GM19395 (cell line): Measurements from ENCODE around the gene CHID1.

Source experiments
- ATAC-seq: cut with Tn5 transposase; IDR thresholded peaks from one replicate; pipeline ENCODE4 v1.9.1; 2021; ENCODE audit warnings: mild to moderate bottlenecking, moderate library complexity; ENCODE audit not compliant: unreplicated experiment

Gene CHID1

DNA sequence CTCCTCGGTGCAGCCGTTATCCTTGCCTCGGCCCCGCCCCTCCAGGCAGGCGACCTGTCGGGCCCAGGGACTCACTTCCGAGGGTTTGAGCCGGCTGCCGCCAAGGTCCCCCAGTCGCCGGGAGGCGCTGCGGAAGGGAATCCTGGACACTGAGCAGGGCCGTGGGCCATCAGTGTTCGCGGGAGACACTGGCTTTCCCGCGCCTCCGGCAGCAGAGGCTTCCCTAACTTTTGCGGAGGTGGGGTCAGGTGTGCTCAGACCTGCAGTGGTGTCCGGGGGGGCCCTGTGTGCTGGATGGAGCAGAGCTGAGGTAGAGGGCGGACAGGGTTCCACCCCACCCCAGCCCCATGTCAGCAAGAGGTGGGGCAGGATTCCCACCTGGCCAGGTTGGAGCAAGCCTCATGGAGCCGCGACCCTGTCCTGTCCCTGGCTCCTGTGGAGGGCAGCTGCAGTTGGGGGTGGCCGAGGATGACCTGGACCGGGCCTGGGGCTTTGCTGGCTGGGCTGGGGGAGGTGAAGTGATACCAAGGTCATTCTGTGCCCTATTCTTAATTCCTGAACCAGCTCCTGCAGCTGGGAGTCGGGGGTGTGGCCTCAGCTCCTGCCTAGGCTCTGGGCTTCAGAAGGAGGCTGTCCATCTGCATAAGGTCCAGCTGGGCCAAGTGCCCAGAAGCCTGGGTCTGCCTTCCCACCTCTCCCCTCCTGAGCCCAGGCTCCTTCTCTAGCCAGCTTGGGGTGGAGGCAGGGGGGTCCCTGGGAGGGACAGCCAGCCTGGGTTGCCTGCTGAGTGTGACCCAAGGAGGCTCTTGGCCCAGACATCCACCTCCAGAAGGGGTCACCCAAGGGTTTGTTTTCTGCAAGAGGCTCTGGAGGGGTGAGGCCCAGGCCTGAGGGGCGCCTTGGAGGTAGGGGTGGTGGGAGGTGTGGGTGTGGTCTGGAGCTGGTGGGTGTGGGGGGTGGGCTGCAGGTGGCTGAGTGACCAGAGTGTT, 59.5 kb downstream of the CHID1 start:
- no peak for ATAC-seq

DNA sequence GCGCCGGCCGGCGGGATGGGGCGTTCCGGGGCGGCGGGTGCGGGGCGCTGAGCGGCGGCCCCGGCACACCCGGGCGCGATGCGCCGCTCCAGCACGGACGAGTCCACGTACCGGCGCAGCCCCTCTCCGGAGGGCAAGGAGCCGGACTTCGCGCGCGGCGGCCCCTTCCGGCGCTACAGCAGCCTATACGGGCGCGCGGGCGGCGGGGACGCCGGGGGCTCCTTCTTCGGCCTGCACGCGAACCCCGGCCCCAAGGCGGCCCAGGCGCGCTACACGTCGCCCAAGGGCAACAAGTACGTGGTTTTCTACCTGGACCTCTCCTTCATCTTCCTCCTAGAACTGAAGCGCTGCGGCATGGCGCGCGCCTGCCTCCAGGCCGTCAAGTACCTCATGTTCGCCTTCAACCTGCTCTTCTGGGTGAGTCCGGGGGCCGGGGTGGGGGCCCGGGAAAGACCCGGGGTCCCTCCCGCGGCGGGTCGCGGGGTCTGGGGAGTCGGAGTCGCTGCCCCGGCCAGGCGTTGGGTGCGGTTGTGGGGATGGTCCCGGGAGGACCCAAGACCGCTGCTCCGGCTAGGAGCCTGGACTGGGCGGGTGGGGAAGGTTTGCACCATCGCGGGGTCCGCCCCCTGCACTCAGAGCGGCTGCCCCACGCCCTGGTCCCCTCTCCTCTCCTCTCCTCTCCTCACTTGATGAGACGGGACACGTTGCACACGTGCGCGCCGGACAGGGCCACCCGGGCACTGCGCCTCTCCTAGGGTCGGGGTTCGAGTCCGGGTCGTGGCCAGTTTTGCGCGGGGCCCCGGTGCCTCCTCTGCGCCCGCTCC, 60.4 kb downstream of the CHID1 start:
- no peak for ATAC-seq

DNA sequence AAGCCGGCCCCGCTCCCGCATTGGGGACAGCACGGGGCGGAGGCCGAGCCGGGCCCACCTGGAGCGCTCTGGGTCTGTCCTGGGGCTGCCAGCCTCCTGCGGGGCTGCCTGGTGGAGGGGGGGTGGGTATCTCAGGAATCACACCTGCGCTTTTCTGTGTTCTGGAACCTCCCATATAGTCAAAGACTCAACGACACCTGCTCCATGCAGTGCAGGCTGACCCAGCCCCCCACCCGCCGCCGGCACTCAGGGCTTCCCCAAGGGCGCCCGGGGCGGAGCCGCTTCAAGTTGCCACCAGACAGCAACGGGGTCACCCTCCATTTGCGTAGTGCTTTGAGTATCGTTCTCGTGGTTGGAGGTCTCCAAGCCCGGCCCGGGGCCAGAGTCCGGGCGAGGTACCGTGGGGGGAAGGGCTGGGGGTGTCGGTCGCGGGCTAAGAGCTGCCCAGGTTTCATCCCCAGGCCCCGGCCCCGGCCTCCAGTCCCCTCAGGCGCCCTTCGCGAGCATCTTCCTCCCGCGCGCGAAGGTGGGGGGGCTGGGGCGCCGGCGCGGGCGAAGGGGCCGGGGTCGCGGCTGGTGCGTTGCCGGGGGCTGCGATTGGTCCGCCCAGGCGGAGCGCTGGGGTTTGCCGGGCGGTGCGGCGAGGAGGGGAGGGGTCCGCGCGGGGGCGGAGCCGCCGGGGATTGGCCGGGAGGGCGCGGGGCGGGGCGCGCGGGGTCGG, 61.3 kb downstream of the CHID1 start:
- no peak for ATAC-seq

DNA sequence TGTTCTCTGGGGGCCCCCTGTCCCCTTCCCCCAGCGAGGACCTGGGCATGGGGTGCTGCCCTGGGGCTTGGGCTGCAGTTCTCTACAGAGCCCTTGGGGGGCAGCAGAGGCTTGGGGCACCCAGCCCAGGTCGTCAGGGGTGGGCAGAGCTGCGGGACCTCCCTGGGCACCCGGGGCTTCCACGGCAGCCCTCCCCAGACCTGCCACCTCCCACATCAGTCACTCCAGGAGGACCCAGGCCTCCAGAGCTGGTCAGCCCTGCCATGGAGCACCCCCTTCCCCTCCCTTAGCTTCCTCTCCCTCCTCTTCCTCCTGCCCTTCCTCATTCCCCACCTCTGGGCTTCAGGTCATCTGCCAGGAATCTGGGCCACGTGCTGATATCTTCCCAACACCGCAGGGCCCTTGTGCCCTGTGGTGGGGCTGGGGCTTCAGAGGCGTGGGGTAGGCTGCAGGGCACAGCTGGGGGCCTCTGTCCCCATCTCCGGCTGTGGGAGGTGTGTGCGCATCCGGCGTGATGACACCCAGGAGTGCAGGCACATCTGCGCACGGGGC, 62.2 kb downstream of the CHID1 start:
- no peak for ATAC-seq

DNA sequence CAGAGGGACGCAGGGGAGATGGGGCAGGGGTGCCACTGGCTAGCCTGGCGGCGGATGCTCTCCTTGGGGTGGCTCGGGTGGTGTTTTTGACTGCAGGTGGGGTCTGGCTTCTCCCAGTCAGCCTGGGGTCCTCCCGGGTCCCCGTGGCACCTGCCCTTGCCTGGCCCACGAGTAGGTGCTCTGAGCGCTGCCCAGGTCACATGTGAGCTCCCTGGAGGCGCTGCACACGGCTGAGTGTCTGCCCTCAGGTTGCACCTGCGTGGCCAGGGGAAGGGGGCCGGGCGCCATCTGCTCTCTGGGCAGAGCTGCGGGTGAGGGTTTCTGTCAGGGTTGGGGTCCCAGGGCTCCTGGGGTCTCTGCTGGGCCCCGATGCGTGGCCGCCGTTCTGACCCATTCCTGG, 62.7 kb downstream of the CHID1 start:
- no peak for ATAC-seq

DNA sequence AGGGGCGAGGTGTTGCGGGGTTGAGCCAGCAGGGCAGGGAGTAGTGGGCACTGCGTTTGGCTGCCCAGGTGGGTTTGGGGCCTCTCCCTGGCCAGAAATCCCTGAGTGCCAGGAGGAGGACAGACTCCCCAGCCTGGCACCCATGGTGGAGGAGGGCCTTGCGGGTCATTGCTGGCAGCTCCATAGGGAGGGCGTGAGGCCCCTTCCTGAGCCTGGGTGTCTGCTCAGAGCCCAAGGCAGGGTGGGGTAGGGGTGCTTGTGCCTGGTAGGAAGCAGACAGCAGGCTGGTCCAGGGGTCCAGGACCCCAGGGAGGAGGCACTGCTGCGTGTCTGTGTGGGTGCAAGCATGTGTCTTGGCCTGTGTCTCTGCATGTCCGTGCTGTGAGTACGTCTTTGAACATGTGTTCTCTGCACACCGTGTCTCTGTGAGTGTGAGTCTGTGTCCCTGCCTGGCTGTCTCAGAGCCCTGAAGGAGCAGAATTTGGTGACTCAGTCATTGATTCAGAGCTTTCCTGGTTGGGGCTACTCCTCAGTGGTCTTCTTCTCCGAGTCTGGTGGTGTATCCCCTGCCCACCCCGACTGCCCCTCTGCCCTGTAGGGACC, 64.0 kb downstream of the CHID1 start:
- no peak for ATAC-seq

DNA sequence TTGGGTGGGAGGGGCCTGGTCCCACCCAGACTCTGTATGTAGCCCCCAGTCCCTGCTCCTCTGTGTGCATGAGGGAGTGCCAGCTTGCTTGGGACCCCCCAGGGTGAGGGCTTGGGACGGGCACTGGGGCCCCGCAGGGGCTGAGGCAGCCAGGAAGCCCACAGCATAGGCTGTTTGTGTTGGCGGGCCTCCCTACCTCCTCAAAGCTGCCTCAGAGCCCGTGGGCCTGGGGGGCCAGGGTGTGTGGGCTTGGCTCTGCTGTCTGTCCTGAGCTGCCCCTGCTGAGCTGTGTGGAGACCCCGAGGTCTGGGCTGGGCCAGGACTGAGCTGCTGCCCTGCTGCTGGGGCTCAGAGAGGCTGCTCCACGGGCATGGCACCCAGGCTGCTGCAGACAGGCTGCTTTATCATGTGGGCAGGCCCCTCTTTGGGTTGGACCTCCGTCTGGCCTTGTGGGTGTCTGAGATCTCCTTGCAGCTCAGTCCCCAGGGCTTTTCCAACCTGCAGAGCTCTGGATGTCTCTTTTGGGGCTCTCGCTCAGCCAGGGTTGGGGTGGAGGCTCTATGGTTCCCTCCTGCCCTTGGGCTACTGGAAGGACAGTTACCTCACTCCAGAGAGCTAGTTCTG, 64.6 kb downstream of the CHID1 start:
- no peak for ATAC-seq

DNA sequence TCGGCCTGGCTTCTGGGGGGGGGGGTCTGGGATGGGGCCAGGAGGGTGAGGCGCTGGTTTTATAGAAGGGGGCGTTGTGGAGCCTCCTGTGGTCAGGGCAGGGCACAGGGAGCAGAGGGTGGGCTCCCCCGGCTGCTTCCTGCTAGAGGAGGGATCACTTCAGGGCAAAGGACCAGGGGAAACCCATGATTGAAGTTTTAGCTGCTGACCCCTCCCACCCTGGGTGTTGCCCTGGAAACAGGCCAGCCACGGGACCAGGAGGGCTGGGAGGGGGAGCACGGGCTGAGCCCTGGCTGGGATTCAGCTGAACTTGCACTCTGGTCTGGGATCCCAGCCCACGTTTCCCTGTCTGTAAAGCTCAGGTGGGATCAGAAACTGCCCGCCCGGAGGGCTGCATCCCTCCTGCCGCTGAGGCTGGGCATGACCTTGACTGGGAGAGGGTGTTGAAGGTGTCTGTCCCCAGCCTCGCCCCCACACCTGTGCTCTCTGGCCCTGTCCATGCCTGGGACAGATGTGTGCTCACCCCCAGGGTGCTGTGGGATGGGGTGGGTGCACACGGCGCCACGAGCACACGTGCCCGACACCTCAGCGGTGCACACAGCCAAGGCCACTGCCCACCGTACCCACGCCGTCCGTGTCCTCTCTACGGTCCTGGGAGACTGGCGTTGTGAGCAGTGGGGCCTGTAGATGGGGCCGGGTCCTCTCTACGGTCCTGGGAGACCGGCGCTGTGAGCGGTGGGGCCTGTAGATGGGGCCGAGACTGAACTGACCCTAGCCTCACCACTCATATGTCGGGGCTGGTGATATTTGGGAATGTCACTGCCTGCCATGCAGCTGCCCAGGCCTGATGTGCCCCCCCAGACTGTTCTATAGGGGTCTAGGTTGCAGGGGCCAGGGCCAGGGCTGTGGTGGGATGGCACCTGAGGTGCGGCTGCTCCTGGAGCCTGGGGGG, 65.6 kb downstream of the CHID1 start:
- no peak for ATAC-seq

DNA sequence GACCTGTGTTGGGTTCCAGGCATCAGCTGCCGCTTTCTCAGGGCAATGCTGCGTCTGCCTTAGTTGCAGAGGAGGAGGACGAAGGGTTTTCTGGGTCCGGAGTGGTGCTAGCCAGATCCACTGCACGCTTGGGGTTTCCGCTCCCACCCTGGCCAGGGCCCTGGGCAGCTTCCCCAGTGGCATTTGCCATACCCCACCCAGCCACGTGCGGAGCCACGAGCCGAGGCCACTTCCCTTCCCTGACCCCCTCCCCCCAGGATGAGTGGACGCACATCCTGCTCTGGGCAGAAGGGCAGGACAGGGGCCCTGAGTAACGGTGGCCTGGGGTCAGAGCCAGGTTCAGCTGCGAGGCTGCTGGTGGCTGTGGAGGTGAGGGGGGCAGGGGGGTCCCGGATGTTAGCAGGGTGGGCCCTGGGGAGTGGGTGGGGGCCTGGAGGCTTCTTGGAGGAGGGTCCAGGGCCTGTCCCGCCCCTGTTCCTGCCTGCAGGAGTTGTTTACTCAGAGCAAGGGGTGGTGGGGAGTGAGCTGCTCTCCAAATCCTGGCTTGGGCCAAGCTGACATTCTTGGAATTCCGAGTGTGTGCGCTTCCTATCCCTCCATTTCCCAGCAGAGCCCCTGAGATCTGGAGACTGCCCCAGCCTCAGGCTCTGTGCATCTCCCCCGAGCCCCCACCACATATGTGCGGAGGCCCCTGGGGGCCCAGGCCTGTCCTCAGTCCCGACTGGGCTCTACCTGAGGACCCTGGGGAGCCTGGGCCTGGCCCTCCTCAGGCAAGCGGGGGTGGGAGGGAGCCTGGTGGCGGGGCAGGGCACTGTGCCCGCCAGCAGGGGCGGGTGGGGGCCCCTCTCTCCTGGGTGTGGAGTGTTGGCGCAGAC, 66.6 kb downstream of the CHID1 start:
- ATAC-seq = no peak

DNA sequence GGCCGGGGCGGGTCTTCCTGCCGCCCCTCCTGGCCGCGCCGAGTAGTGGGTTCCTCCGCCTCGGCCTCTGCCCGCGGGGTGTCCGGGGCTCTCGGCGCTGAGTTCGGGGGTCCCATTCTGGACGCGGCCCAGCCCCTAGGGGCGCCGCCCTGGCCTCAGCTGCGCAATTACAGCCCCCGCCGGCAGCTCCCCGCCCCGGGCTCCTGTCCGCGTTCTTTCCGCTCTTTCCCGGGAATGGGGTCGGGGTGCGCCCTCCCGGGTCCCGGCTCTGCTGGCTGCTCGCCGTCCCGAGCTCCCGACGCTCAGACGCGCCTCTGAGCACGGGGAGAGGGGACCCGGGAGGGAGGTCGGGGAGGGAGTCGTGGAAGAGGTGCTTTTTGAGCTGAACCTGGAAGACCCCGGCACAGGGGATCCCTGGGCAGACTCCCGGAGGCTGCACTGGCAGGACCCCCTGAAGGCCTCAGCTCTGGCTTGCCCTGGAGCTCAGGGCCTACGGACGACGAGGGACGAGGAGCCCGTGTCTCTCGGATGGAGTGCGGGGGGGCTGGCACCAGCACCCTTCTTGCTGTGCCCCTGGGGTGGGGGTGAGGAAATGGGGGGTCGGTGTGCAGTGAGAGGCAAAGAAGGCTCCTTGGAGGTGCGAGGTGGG, 67.4 kb downstream of the CHID1 start:
- peak; percentile 4 for ATAC-seq

DNA sequence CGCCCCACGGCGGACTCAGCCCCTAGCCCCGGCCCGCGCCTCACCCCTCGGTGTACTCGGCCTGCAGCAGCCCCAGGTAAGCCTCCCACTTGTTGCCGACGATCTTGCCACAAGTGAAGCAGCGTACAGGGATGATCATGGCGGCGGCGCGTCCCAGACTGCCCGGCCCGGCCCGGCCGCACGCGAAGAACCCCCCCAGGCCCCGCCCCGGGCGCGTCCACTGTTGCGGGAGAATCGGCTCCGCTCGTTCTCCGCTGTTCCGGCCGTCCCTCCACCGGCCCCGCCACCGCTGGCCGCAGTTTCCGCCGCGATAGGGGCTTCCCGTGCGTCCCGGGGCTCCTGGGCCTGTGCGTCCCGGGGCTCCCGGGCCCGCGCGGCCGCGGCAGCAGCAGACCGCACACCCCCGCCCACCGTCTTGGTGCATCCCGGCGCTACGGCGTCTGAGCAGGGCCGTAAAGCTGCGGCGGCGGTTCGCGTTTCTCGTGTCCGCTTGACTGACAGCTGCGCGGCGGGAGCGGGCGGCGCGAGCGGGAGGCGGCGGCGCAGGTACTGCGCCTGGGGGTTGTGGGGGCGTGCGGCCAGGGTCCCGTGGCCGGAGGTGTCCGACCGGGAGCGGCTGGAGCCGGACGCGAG, 68.1 kb downstream of the CHID1 start, which contains the start of the genes POLR2L and TSPAN4:
POLR2L (minus strand) TSS at position 160 of the 633 bp plus-strand sequence; CDS start at position 139, 21 bp downstream.
TSPAN4 (plus strand) TSS at position 483 of the 633 bp plus-strand sequence. CDS start 7,453 bp downstream, outside the sequence.
- ATAC-seq = peak; percentile 73

DNA sequence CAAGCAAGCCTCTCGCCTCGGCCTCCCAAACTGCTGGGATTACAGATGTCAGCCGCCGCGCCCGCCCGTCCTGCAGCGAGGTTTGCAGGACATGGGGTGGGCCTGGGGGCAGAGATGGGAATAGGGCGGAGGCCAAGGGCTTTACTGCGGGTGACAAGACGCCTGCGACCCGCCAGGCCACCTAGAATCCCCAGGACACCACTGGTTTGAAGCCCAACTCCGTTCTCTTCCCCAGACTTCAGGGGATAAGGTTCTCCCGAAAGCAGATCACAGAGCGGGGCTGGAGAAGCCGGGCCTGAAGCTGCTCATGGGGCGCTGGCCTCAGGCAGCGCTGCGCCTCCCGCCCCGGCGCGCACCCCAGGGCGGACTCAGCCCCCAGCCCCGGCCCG, 68.6 kb downstream of the CHID1 start:
- peak; percentile 13 for ATAC-seq

DNA sequence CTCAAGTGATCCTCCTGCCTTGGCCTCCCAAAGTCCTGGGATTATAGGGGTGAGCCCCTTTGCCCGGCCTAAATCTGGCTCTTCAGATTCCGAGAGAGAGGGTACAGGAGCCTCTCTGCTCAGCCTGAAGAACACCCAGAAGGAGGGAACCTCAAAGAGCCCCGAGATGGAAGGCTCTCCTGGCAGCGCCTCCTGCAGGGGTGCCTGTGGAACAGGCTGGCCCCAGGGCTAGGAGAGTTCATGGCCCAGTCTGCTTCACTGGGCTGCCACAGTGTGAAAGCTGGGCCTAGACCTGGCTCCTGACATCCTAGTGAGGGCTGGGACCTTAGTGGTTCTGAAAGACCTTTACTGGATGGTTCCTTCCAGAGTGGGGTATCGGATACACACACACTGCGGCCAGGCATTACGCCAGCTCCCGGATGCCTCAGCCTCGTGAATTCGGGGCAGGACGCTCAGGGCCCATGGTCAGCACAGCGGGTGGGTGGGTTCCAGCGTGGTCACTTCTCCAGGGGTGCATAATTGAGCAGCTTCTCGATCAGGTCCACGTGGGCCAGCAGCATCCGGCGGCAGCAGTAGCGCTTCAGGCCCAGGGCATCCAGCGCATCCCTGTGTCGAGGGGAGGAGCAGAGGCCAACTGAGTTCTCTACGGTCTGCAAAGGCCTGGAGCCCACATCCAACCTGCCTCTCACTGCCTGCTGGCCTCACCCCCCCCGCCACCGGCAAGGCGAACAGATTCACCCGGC, 70.6 kb downstream of the CHID1 start:
- ATAC-seq = no peak

DNA sequence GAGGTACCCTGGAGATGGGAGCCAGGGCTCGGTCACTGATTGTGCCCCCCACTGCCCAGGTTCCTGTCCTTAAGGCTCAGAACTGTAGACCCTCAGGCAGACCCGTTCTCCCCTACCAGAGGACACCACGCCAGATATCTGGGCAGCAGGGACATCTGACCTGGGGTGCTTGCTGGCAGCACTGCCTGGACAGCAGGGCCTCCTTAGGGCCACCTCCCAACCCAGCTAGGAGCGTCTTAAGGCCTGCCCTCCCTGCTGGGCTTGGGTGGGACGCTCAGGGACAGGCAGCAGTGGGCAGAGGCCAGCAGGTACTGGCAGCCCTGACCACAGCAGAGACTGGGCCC, 71.4 kb downstream of the CHID1 start:
- ATAC-seq = no peak

DNA sequence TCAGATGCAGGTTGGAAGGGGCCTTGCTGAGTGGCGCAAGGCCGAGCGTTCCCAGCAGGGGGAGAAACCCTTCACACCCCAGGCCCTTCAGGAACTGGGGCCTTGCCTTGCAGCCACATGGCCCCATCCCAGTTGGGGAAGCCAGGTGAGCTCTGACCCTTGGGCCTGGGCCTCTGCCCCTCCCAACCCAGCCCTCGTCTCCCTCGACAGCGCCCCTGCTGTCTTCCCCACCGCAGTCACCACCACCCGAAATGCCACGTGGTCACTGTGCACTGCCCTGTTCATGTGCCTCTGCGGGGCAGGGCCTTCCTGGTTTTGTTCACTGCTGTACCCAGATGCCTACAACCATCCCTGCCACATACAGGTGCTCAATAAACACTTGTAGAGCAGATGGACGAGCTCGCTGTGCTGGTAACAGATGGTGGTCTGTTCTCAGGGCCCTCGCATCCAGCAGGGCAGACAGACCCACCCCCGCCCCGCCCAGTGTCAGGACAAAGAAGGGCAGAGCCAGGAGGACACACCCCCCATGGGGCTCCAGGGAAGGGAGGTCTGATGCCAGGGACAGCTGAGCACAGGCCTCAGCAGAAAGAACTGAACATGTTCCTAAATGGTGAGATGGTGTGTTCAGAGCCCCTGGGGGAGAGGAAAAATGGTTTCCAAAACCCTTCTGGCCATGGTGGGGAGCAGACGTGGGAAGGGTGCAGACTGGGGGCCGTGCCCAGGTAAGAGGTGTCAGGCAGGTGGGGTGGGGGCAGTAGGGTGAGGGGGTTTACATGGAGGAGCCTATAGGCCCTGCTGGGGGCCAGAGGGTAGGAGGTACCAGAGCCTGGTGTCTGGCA, 72.0 kb downstream of the CHID1 start:
- no peak for ATAC-seq
